Neuronal stem cell (in vitro differentiated cells): ENCODE measurements around the gene SLIT3.

Experiments
- DNase-seq: peaks from one replicate; pipeline ENCODE4 v3.0.0-alpha.2; 2013; ENCODE audit warnings: low spot score
- H2AFZ ChIP-seq: one replicate; pipeline ENCODE4 v1.6.1; 2013; ENCODE audit warnings: mild to moderate bottlenecking, low read length, inconsistent platforms
- H2AK5ac ChIP-seq: 2 replicates; pipeline ENCODE4 v1.6.1; 2013; ENCODE audit warnings: low read depth, mild to moderate bottlenecking, inconsistent platforms, low read length, moderate library complexity, mixed read lengths
- H2BK120ac ChIP-seq: 2 replicates; pipeline ENCODE4 v1.6.1; 2013; ENCODE audit warnings: low read depth, mild to moderate bottlenecking, inconsistent platforms, low read length, moderate library complexity, mixed read lengths
- H2BK12ac ChIP-seq: one replicate; pipeline ENCODE4 v1.6.1; 2013; ENCODE audit warnings: low read length, inconsistent platforms
- H2BK15ac ChIP-seq: 2 replicates; pipeline ENCODE4 v1.6.1; 2013; ENCODE audit warnings: mild to moderate bottlenecking, low read length, inconsistent platforms, mixed read lengths
- H2BK5ac ChIP-seq: one replicate; pipeline ENCODE4 v1.6.1; 2013; ENCODE audit warnings: inconsistent platforms, mild to moderate bottlenecking, low read length, moderate library complexity
- H3K14ac ChIP-seq: one replicate; pipeline ENCODE4 v1.6.1; 2013; ENCODE audit warnings: low read length, inconsistent platforms
- H3K18ac ChIP-seq: 2 replicates; pipeline ENCODE4 v1.6.1; 2013; ENCODE audit warnings: low read length, inconsistent platforms
- H3K23ac ChIP-seq: 2 replicates; pipeline ENCODE4 v1.6.1; 2013; ENCODE audit warnings: low read depth, mild to moderate bottlenecking, mixed read lengths, low read length, inconsistent platforms; ENCODE audit not compliant: poor library complexity
- H3K27ac ChIP-seq: replicated peaks from 3 replicates; pipeline ENCODE4 v1.5.1; 2013; ENCODE audit warnings: low read length, inconsistent platforms
- H3K27me3 ChIP-seq, 3 experiments: 2 replicates each; pipeline ENCODE4 v1.6.1; 2013; ENCODE audit warnings: low read length in 3 of 3, mild to moderate bottlenecking in 2 of 3, inconsistent platforms in 1 of 3, low read depth in 1 of 3, mixed read lengths in 1 of 3, moderate library complexity in 1 of 3; ENCODE audit not compliant: control insufficient read depth in 3 of 3, insufficient read depth in 3 of 3
- H3K36me3 ChIP-seq, 2 donors: replicated peaks in 1 of 2; 2 replicates each; pipeline ENCODE4 v1.6.1; 2013; ENCODE audit warnings: low read length in 2 of 2; ENCODE audit not compliant: control insufficient read depth in 2 of 2, insufficient read depth in 2 of 2
- H3K4ac ChIP-seq: 2 replicates; pipeline ENCODE4 v1.6.1; 2013; ENCODE audit warnings: inconsistent platforms, mild to moderate bottlenecking, low read length, moderate library complexity
- H3K4me1 ChIP-seq, 2 donors: 1 replicate in 1 of 2; 2 replicates in 1 of 2; pipeline ENCODE4 v1.6.1; 2013; ENCODE audit warnings: low read length in 2 of 2, low read depth in 1 of 2; ENCODE audit not compliant: control insufficient read depth in 2 of 2, insufficient read depth in 1 of 2
- H3K4me2 ChIP-seq: one replicate; pipeline ENCODE4 v1.6.1; 2013; ENCODE audit warnings: mild to moderate bottlenecking, low read length, inconsistent platforms; ENCODE audit not compliant: insufficient read depth, poor library complexity, severe bottlenecking
- H3K4me3 ChIP-seq, 2 donors: 2 replicates each; pipeline ENCODE4 v1.5.1; 2013; ENCODE audit warnings: low read length in 2 of 2, mild to moderate bottlenecking in 2 of 2, inconsistent platforms in 1 of 2, moderate library complexity in 1 of 2
- H3K79me1 ChIP-seq: one replicate; pipeline ENCODE4 v1.6.1; 2013; ENCODE audit warnings: low read depth, mild to moderate bottlenecking, inconsistent platforms, low read length, moderate library complexity
- H3K9ac ChIP-seq: one replicate; pipeline ENCODE4 v1.6.1; 2013; ENCODE audit warnings: mild to moderate bottlenecking, low read depth, low read length, inconsistent platforms; ENCODE audit not compliant: poor library complexity
- H3K9me3 ChIP-seq, 2 donors: replicated peaks in 1 of 2; 2 replicates each; pipeline versions ENCODE3 to v1.6.1; 2013; ENCODE audit warnings: low read length in 2 of 2, mild to moderate bottlenecking in 2 of 2, inconsistent platforms in 1 of 2, low read depth in 1 of 2, mixed read lengths in 1 of 2, moderate library complexity in 1 of 2; ENCODE audit not compliant: control insufficient read depth in 2 of 2, insufficient read depth in 1 of 2
- H4K8ac ChIP-seq: one replicate; pipeline ENCODE4 v1.6.1; 2013; ENCODE audit warnings: low read depth, mild to moderate bottlenecking, inconsistent platforms, low read length, moderate library complexity
- H4K91ac ChIP-seq: one replicate; pipeline ENCODE4 v1.6.1; 2013; ENCODE audit warnings: low read length, low read depth, mild to moderate bottlenecking, inconsistent platforms; ENCODE audit not compliant: poor library complexity
- WGBS, 2 donors: extraction: QIAGEN DNeasy Blood & Tissue Kit; methylation state at CpG; one replicate each; pipeline ENCODE4 v1.1.7; 2013; ENCODE audit warnings: missing lambda C conversion rate in 2 of 2, mixed read lengths in 1 of 2; ENCODE audit not compliant: insufficient read length in 2 of 2, insufficient replicate concordance in 1 of 2; ENCODE audit errors: extremely low coverage in 2 of 2; 5-methylcytosine and 5-hydroxymethylcytosine counted together

The SLIT3 gene

GRCh38 chr5:168950241-168950951, 350.5 kb downstream of the SLIT3 start:
- H3K4me3 ChIP-seq: no peak overlapping the region
- no peaks in the 10 kb centered on the region for H3K79me1 ChIP-seq
- no peak overlapping the region for H4K91ac ChIP-seq
- peaks cover 0 to 12% (median 3%) of the 10 kb centered on the region in 3 experiments for H3K27me3 ChIP-seq
- no peak overlapping the region for H2BK15ac ChIP-seq
- H2AFZ ChIP-seq: no peak overlapping the region
- H3K36me3 ChIP-seq: no peaks in the 10 kb centered on the region
- no peak overlapping the region for H2BK12ac ChIP-seq
- H3K23ac ChIP-seq: no peak overlapping the region
- no peak overlapping the region for H3K4ac ChIP-seq
- H2BK5ac ChIP-seq: no peak overlapping the region
- peaks cover 0 to 5% of the 10 kb centered on the region in 2 donors for H3K4me1 ChIP-seq
- no CpG with 5 or more reads among the region's 7 CpGs for WGBS, 2 donors
- H3K14ac ChIP-seq: no peak overlapping the region
- H3K9me3 ChIP-seq: no peaks in the 10 kb centered on the region
- H3K27ac ChIP-seq: no peak overlapping the region
- H2AK5ac ChIP-seq: no peak overlapping the region
- no peak overlapping the region for H2BK120ac ChIP-seq
- no peak overlapping the region for H3K9ac ChIP-seq
- no peak overlapping the region for H3K18ac ChIP-seq
- DNase-seq: no peak
- H3K4me2 ChIP-seq: no peak overlapping the region
- no peak overlapping the region for H4K8ac ChIP-seq

DNA sequence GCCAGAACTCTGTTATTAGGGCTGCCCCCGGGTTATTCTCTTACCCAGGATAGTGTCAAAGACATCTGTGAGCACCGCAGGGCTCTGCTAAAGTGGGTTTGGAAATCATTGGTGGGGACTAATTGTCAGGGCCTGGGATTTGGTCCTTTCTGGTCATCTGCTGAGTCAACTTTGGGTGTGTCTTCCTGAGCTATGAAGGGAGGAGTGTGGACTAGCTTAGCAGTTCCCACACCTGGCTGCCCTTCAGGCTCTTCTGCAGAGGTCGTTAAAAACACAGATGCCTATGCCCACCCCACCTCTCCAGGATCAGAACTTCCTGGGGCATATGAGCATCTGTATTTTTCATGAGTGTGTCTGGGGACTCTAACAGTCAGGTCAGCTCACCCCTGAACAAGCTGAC, 352.2 kb downstream of the SLIT3 start:
- H3K4me1 ChIP-seq: peaks cover 0 to 7% of the 10 kb centered on the region in 2 donors

DNA sequence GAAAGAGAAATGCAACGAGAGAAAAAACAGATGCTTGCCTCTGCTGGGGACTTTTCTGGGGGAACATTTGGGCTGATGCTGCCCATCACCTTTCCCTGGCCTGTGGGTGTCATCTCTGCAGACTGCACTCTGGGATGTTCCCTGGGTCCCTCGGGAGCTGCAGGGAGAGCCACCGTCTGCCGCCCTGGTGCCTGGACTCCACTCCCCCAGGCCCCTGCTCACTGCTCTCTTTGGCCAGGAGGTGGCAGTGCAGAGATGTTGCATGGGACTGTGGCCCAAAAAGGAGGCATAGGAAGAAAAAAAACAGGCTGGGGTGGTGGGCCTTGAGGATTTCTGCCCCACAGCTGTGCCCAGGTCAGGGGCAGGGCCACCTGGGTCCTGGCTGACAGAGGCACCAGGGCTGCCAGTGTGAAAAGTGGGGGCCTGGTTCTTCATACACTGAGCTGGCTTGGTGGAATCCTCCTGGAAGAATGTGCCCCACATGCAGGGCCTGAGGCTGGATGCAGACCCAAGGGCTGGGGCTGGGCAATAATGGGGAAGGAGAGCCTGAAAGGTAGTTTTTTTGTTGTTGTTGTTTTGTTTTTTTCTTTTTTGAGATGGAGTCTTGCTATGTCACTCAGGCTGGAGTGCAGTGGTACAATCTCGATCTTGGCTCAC, 353.6 kb downstream of the SLIT3 start:
- Histone ChIP-seq H4K8ac (no peak overlapping the region), H2AK5ac (no peak overlapping the region), H2BK5ac (no peak overlapping the region), H3K36me3 (no peaks in the 10 kb centered on the region), H2BK12ac (no peak overlapping the region), H3K4me2 (no peak overlapping the region), H3K23ac (peak overlapping the region; percentile 31), H3K27me3 (peaks cover 0 to 6% (median 6%) of the 10 kb centered on the region in 3 experiments), H3K18ac (peak overlapping the region; percentile 75), H3K4me1 (peaks cover 0 to 6% of the 10 kb centered on the region in 2 donors), H3K14ac (no peak overlapping the region), H3K9me3 (no peaks in the 10 kb centered on the region), H3K79me1 (no peaks in the 10 kb centered on the region), H4K91ac (no peak overlapping the region), H3K9ac (no peak overlapping the region), H3K4me3 (no peak overlapping the region), H2BK15ac (no peak overlapping the region), H2BK120ac (no peak overlapping the region), H2AFZ (peak overlapping the region; percentile 55), H3K27ac (no peak overlapping the region), H3K4ac (no peak overlapping the region)
- DNase-seq: peak; percentile 52
- WGBS, 2 donors: no CpG with 5 or more reads among the region's 5 CpGs

More for the DNA sequence above, 352.2 kb downstream of the SLIT3 start:
- Histone ChIP-seq H3K79me1 (no peaks in the 10 kb centered on the region), H2AFZ (no peak overlapping the region), H3K4ac (no peak overlapping the region), H3K23ac (no peak overlapping the region), H4K91ac (no peak overlapping the region), H4K8ac (no peak overlapping the region), H2BK12ac (no peak overlapping the region), H3K14ac (no peak overlapping the region), H2BK15ac (no peak overlapping the region), H2AK5ac (no peak overlapping the region), H3K27ac (no peak overlapping the region), H2BK120ac (no peak overlapping the region), H3K4me3 (no peak overlapping the region), H3K36me3 (no peaks in the 10 kb centered on the region), H3K4me2 (no peak overlapping the region), H3K27me3 (peaks cover 0 to 12% (median 6%) of the 10 kb centered on the region in 3 experiments), H3K9ac (no peak overlapping the region), H3K9me3 (no peaks in the 10 kb centered on the region), H3K18ac (no peak overlapping the region), H2BK5ac (no peak overlapping the region)
- no peak for DNase-seq
- WGBS, 2 donors: no CpG with 5 or more reads among the region's 3 CpGs

DNA sequence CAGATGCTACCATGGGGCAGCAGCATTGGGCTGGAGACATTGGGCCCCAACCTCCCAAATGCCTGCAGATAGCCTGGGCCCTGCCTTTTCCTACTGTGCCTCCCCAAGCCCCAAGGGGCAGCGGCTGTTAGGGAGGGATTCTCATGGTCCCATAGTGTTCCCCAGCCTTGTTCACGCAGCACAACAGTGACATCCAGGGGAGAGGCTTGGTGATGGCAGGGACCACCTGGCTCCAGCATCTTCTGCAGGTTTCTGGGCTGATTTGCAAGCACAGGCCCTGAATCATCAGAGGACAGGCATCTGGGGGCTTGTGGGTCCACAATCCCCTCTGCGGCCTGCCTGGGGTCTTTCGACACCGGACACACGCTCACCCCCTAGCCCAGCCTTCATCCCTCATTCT, 354.6 kb downstream of the SLIT3 start:
- H3K4me3 ChIP-seq: no peak overlapping the region
- peak overlapping the region; percentile 80 for H2AK5ac ChIP-seq
- WGBS, 2 donors: no CpG with 5 or more reads among the region's 6 CpGs
- H2BK120ac ChIP-seq: peak overlapping the region; percentile 49
- no peak overlapping the region for H3K4me2 ChIP-seq
- peak; percentile 45 for DNase-seq
- no peak overlapping the region for H3K27ac ChIP-seq
- H3K27me3 ChIP-seq: peaks cover 0 to 6% (median 0%) of the 10 kb centered on the region in 3 experiments
- no peak overlapping the region for H3K14ac ChIP-seq
- H3K36me3 ChIP-seq: no peaks in the 10 kb centered on the region
- no peak overlapping the region for H2BK12ac ChIP-seq
- H2AFZ ChIP-seq: peak overlapping the region; percentile 23
- peaks cover 0 to 6% of the 10 kb centered on the region in 2 donors for H3K4me1 ChIP-seq
- H3K4ac ChIP-seq: no peak overlapping the region
- H3K9me3 ChIP-seq: no peaks in the 10 kb centered on the region
- H4K91ac ChIP-seq: no peak overlapping the region
- no peak overlapping the region for H3K23ac ChIP-seq
- no peaks in the 10 kb centered on the region for H3K79me1 ChIP-seq
- no peak overlapping the region for H3K18ac ChIP-seq
- H2BK15ac ChIP-seq: peak overlapping the region; percentile 30
- H4K8ac ChIP-seq: no peak overlapping the region
- no peak overlapping the region for H2BK5ac ChIP-seq
- no peak overlapping the region for H3K9ac ChIP-seq
